ENCODE results near the gene SERPINE1.
"Not testable (repeated sequence)": the region's sequence is repeated elsewhere in the genome, so short reads cannot be mapped to it uniquely, and the experiment has no call there.

Gene SERPINE1

DNA sequence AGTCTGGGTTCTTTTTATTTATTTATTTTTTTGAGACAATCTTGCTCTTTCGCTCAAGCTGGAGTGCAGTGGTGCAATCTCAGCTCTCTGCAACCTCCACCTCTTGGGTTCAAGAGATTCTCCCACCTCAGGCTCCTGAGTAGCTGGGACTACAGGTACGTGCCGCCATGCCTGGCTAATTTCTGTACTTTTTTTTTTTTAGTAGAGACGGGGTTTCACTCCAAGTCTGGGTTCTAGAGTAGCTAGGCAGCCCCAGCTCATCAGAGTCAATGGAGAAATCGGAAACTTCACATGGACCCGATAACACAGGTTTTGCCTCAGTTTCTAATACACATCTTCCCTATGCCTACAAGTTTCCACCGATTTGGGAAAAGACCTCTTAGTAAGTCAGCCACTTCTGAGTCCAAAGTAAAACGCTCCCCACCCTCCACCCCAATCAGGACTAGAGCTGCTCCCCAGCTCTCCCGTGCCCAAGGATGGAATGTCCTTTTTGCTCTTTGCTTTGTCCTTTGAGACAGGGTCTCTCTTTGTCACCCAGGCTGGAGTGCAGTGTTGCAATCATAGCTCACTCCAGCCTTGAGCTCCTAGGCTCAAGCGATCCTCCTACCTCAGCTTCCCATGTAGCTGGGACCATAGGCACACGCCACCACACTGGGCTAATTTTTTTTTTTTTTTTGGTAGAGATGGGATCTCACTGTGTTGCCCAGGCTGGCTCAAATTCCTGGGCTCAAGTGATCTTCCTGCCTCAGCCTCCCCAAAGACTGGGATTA, 3.8 kb upstream of the SERPINE1 start:
- DNase-seq (ENCODE audit: low spot score): no peak
- Mint-ChIP-seq H3K27ac (no peak overlapping the region), H3K4me3 (no peak overlapping the region), H3K27me3 (ENCODE audit: low read depth) (peaks cover 35% of the 10 kb centered on the region), H3K9me3 (no peaks in the 10 kb centered on the region), H3K4me1 (ENCODE audit: low read depth) (peaks cover 46% of the 10 kb centered on the region), H3K36me3 (ENCODE audit: low read depth) (no peaks in the 10 kb centered on the region)

DNA sequence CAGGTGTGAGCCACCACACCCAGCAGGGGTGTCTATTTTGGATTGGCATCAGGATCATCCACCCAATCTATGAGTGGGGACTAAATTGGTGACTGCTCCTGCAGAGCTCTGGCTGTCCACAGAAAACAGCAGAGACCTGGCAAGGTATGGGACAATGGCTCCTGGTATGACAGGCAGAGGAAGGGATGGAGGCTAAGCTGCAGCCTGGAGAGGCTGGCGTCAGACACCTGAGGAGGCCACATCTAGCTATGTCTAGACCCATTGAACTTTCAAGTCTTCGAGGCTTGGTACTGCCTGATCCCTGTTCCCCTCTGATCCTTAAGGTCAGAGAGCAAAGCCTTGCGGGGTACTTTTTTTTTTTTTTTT, 3.2 kb upstream of the SERPINE1 start:
- H3K9me3 Mint-ChIP-seq: no peaks in the 10 kb centered on the region

GRCh38 chr7:101124376-101125056, 2.4 kb upstream of the SERPINE1 start:
- peak; percentile 23 for DNase-seq (ENCODE audit: low spot score)
- peaks cover 49% of the 10 kb centered on the region for H3K4me1 Mint-ChIP-seq (ENCODE audit: low read depth)
- peaks cover 43% of the 10 kb centered on the region for H3K27me3 Mint-ChIP-seq (ENCODE audit: low read depth)
- H3K27ac Mint-ChIP-seq: peak overlapping the region; percentile 67
- peak overlapping the region; percentile 67 for H3K4me3 Mint-ChIP-seq
- H3K9me3 Mint-ChIP-seq: no peaks in the 10 kb centered on the region
- H3K36me3 Mint-ChIP-seq (ENCODE audit: low read depth): no peaks in the 10 kb centered on the region

More for the DNA sequence above, 3.2 kb upstream of the SERPINE1 start:
- Mint-ChIP-seq H3K27me3 (ENCODE audit: low read depth) (peaks cover 39% of the 10 kb centered on the region), H3K36me3 (ENCODE audit: low read depth) (no peaks in the 10 kb centered on the region), H3K27ac (no peak overlapping the region), H3K4me1 (ENCODE audit: low read depth) (peaks cover 49% of the 10 kb centered on the region), H3K4me3 (no peak overlapping the region)
- DNase-seq (ENCODE audit: low spot score): no peak

DNA sequence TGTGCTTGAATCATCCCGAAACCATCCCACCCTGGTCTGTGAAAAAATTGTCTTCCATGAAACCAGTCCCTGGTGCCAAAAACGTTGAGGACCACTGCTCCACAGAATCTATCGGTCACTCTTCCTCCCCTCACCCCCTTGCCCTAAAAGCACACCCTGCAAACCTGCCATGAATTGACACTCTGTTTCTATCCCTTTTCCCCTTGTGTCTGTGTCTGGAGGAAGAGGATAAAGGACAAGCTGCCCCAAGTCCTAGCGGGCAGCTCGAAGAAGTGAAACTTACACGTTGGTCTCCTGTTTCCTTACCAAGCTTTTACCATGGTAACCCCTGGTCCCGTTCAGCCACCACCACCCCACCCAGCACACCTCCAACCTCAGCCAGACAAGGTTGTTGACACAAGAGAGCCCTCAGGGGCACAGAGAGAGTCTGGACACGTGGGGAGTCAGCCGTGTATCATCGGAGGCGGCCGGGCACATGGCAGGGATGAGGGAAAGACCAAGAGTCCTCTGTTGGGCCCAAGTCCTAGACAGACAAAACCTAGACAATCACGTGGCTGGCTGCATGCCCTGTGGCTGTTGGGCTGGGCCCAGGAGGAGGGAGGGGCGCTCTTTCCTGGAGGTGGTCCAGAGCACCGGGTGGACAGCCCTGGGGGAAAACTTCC, 784 bp upstream of the SERPINE1 start:
- no peaks in the 10 kb centered on the region for H3K36me3 Mint-ChIP-seq (ENCODE audit: low read depth)
- H3K27ac Mint-ChIP-seq: peak overlapping the region; percentile 18
- H3K4me1 Mint-ChIP-seq (ENCODE audit: low read depth): peaks cover 49% of the 10 kb centered on the region
- H3K27me3 Mint-ChIP-seq (ENCODE audit: low read depth): peaks cover 44% of the 10 kb centered on the region
- DNase-seq (ENCODE audit: low spot score): no peak
- H3K4me3 Mint-ChIP-seq: peak overlapping the region; percentile 64
- no peaks in the 10 kb centered on the region for H3K9me3 Mint-ChIP-seq

DNA sequence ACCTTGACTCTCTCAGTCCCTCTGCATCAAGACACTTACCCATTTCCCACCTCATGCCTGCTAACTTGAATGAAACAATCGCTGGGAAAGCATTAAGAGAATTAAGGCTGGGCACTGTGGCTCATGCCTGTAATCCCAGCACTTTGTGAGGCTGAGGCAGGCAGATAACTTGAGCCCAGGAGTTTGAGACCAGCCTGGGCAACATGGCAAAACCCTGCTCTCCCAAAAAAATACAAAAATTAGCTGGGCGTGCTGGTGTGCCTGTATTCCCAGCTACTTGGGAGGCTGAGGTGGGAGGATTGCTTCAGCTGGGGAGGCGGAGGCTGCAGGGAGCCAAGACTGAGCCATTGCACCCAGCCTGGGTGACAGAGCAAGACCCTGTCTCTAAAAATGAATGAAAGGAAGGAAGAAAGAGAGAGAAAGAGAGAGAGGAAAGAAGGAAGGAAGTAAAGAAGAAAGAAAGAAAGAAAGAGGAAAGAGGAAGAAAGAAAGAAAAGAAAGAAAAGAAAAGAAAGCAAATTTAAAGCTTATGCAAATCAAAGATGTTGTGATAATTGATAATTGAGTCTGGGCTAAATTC, 646 bp downstream of the SERPINE1 start:
- H3K9me3 Mint-ChIP-seq: no peaks in the 10 kb centered on the region
- H3K4me3 Mint-ChIP-seq: peak overlapping the region; percentile 64
- H3K27me3 Mint-ChIP-seq (ENCODE audit: low read depth): peaks cover 33% of the 10 kb centered on the region
- peak overlapping the region; percentile 43 for H3K27ac Mint-ChIP-seq
- no peak for DNase-seq (ENCODE audit: low spot score)
- H3K36me3 Mint-ChIP-seq (ENCODE audit: low read depth): no peaks in the 10 kb centered on the region
- H3K4me1 Mint-ChIP-seq (ENCODE audit: low read depth): peaks cover 39% of the 10 kb centered on the region

DNA sequence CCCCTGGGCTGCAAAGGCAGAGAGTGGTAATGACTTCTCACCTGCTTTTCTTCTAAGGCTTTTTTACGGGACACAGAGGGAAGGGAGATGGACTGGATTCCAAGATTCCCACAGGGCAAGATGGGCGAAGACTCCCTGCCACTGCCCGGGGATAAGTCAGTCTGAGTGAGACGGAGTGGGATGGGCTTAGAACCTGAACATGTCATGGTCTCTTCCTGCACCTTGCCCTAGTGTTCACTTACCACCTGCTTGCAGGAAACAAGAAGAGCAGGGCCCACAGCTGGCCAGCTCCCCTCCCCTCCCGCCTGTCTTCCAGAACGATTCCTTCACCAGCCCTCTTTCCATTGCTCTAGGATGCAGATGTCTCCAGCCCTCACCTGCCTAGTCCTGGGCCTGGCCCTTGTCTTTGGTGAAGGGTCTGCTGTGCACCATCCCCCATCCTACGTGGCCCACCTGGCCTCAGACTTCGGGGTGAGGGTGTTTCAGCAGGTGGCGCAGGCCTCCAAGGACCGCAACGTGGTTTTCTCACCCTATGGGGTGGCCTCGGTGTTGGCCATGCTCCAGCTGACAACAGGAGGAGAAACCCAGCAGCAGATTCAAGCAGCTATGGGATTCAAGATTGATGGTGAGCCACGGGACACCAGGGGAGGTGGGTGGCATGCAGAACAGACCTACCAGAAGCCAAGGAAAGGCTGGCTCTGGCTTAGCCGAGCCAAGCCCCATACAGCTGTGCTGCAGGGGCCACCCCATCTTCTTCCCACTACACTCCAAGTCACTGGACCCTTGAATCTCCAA, 1.3 kb downstream of the SERPINE1 start:
- no peak overlapping the region for H3K4me3 Mint-ChIP-seq
- no peaks in the 10 kb centered on the region for H3K9me3 Mint-ChIP-seq
- H3K4me1 Mint-ChIP-seq (ENCODE audit: low read depth): peaks cover 38% of the 10 kb centered on the region
- H3K36me3 Mint-ChIP-seq (ENCODE audit: low read depth): no peaks in the 10 kb centered on the region
- H3K27ac Mint-ChIP-seq: no peak overlapping the region
- no peak for DNase-seq (ENCODE audit: low spot score)
- H3K27me3 Mint-ChIP-seq (ENCODE audit: low read depth): peaks cover 29% of the 10 kb centered on the region

DNA sequence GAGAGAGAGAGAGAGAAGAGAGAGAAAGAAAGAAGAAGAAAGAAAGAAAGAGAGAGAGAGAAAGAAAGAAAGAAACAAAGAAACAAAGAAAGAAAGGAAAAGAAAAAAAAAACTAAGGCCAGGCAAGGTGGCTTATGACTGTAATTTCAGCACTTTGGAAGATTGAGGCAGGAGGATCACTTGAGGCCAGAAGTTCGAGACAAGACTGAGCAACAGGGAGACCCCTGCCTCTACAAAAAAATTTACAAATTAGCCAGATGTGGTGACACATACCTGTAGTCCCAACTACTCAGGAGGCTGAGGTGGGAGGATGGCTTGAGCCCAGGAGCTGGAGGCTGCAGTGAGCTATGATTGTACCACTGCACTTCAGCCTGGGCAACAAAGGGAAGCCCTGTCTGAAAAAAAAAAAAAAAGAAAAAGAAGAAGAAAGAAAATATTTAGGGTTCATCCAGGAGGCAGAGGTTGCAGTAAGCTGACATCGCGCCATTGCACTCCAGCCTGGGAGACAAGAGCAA, 2.8 kb downstream of the SERPINE1 start:
- no peaks in the 10 kb centered on the region for H3K36me3 Mint-ChIP-seq (ENCODE audit: low read depth)
- no peak for DNase-seq (ENCODE audit: low spot score)
- H3K4me1 Mint-ChIP-seq (ENCODE audit: low read depth): peaks cover 33% of the 10 kb centered on the region
- H3K4me3 Mint-ChIP-seq: no peak overlapping the region
- no peaks in the 10 kb centered on the region for H3K9me3 Mint-ChIP-seq
- H3K27me3 Mint-ChIP-seq (ENCODE audit: low read depth): peaks cover 37% of the 10 kb centered on the region
- no peak overlapping the region for H3K27ac Mint-ChIP-seq

DNA sequence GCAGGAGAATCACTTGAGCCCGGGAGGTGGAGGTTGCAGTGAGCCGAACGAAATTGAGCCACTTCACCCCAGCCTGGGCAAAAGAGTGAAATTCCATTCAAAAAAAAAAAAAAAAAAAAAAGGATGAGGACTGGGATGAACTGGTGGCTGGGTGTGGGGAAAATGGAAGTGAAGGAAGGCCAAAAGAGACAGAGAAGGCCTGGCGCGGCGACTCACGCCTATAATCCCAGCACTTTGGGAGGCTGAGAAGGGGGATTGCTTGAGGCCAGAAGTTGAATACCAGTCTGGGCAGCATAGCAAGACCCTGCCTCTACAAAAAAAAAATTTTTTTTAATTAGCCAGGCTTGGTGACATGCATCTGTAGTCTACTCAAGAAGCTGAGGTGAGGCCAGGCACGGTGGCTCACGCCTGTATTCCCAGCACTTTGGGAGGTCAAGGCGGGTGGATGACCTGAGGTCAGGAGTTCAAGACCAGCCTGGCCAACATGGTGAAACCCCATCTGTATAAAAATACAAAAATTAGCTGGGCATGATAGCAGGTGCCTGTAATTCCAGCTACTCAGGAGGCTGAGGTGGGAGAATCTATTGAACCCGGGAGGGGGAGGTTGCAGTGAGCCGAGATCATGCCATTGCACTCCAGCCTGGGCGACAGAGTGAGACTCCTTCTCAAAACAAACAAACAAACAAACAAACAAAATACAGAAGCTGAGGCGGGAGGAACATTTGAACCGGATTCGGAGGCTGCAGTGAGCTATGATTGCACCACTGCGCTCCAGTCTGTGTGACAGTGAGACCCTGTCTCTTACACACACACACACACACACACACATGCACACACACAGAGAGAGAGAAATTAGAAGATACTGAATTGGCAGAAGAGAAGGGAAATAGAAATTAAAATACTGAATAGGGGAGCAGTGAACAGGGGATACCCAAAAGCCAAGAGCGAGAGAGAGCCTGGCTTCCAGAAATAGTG, 6.0 kb downstream of the SERPINE1 start:
- not testable (repeated sequence) for H3K4me3 Mint-ChIP-seq; H3K9me3 Mint-ChIP-seq; H3K36me3 Mint-ChIP-seq (ENCODE audit: low read depth); DNase-seq (ENCODE audit: low spot score); H3K27ac Mint-ChIP-seq
- Mint-ChIP-seq H3K4me1 (ENCODE audit: low read depth) (peaks cover 17% of the 10 kb centered on the region), H3K27me3 (ENCODE audit: low read depth) (peaks cover 55% of the 10 kb centered on the region)

- peaks cover 50% of the 10 kb centered on the region for H3K27me3 Mint-ChIP-seq (ENCODE audit: low read depth)
- H3K9me3 Mint-ChIP-seq: no peaks in the 10 kb centered on the region
- no peak overlapping the region for H3K27ac Mint-ChIP-seq
- DNase-seq (ENCODE audit: low spot score): no peak
- H3K4me1 Mint-ChIP-seq (ENCODE audit: low read depth): peaks cover 19% of the 10 kb centered on the region
- no peaks in the 10 kb centered on the region for H3K36me3 Mint-ChIP-seq (ENCODE audit: low read depth)
- no peak overlapping the region for H3K4me3 Mint-ChIP-seq
These were observed 6.9 kb downstream of the SERPINE1 start for GRCh38 chr7:101133621-101134398.

- no peak for DNase-seq (ENCODE audit: low spot score)
- no peaks in the 10 kb centered on the region for H3K9me3 Mint-ChIP-seq
- H3K27me3 Mint-ChIP-seq (ENCODE audit: low read depth): peaks cover 46% of the 10 kb centered on the region
- no peak overlapping the region for H3K27ac Mint-ChIP-seq
- peaks cover 21% of the 10 kb centered on the region for H3K4me1 Mint-ChIP-seq (ENCODE audit: low read depth)
- no peaks in the 10 kb centered on the region for H3K36me3 Mint-ChIP-seq (ENCODE audit: low read depth)
- no peak overlapping the region for H3K4me3 Mint-ChIP-seq
These were observed 7.6 kb downstream of the SERPINE1 start for GRCh38 chr7:101134399-101134980.

GRCh38 chr7:101137651-101138212, 10.8 kb downstream of the SERPINE1 start:
- Mint-ChIP-seq H3K4me3 (peak overlapping the region; percentile 72), H3K4me1 (ENCODE audit: low read depth) (peaks cover 33% of the 10 kb centered on the region), H3K9me3 (no peaks in the 10 kb centered on the region), H3K27me3 (ENCODE audit: low read depth) (peaks cover 42% of the 10 kb centered on the region), H3K27ac (peak overlapping the region; percentile 68), H3K36me3 (ENCODE audit: low read depth) (no peaks in the 10 kb centered on the region)
- no peak for DNase-seq (ENCODE audit: low spot score)

Measured in T-helper 2 cell treated with Interferon-gamma antibody and Interleukin-4, amounts not matched to agents 5 μg/mL and 100 μg/mL, for 36 hours (primary cell).